GM18870 (cell line): ENCODE results near the gene PIK3R1.

ENCODE experiments used
- ATAC-seq: cut with Tn5 transposase; IDR thresholded peaks from one replicate; pipeline ENCODE4 v1.9.1; 2021; ENCODE audit warnings: moderate library complexity; ENCODE audit not compliant: unreplicated experiment

Gene PIK3R1

DNA sequence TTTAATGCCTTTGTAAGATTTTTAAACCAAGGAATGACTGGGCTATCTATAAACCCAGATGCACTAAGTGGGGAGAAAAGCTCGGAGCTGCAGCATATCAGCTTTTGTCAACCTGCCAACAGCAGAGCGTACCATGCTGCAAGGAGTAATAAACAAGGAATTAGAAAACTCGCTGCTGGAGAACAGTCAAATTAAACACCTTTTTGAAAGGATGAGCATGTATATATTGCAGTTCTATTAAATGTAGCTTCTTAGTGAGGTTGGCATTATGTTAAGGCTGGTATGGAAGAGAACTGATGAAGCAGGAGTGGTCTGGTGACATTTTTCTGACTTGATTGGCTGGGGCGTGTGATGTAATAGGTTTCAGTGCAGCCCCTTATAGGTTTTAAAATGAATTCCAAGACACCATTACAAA, 74.7 kb downstream of the PIK3R1 start:
- no peak for ATAC-seq

DNA sequence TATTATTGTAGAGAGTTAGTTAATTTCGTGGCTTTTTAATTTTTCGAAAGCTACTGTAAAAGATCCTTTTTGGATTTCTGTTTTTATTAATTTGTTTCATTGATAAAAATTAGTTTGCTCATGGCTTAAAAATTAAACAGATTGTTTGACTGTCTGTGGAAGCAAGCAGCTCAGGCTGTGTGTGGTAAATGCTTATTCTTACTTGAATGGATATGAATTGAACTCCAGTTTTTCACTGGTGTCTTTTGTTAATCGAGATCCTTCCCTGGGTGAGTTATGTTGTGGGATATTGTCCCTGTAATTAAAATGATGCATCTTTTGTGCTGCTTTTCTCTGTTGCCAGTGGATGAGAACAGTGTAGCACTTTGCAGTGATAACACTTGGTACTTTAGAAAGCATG, 75.3 kb downstream of the PIK3R1 start:
- ATAC-seq: no peak

DNA sequence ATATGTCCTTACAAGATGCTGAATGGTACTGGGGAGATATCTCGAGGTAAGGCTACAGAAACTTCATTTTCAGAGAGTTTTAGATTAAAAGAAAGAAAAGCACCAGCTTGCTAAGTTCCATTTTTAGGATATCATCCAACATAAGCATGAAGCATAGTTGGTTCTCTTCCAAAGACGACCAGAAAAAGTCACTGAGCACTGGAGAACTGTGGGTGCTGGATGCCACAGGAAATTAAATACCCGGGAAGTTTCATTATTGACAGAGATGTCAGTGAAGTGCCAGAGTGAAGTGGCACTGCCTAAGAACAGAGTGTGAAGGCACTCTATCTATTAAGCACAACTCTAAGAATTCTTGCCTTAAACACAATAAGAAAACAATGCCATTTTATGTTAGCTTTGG, 76.8 kb downstream of the PIK3R1 start:
- no peak for ATAC-seq

DNA sequence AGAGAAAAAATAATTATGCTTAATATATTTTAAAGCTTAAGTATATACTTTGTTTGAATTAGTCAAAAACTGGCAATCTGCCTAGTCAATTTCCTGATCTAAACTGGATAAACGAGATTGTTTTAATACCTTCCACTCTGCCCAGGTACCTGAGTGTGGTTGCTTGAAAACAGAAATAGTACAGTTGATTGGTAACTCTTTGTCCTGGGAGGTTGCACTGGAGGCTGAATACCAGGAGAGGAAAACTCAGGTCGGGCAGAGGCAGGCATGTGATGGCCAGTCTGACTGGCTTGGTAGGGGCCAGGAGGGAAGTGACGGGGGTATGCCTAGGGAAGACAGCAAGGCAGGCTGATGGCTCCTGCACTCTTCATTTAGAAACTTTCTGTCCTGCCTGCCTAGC, 80.2 kb downstream of the PIK3R1 start:
- no peak for ATAC-seq

- no peak for ATAC-seq
Observed at GRCh38 chr5:68296895-68297294, 81.3 kb downstream of the PIK3R1 start.

- ATAC-seq: no peak
Observed at GRCh38 chr5:68297656-68298055, 82.1 kb downstream of the PIK3R1 start.

DNA sequence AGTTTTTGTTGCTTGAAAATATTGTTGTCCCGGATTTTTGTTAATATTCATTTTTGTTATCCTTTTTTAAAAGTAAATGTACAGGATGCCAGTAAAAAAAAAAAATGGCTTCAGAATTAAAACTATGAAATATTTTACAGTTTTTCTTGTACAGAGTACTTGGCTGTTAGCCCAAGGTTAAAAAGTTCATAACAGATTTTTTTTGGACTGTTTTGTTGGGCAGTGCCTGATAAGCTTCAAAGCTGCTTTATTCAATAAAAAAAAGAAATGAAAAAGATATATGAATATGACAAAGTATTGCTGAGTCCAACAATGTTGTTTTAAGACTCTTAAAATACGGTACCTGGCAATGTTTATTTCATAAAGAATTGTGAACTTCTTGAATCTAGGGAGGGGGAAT, 82.9 kb downstream of the PIK3R1 start:
- ATAC-seq: no peak

DNA sequence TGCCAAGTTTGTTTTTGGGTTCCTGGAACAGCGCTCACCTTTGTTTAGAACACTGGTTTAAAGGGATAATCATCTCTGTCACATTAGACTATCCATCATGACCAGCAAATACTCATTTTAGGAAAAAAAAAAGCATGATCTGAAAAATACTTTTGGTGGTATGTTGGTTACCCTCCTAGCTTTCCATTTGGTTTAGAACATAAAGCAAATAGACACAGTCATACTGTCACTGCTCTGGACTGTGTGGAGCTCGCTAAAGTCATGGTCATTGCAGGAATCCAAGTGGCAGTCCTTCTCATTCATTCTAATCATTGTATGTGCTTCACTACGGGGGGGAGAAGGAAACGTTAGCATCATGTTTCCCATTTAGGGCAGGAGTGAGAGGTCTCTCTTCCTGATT, 83.5 kb downstream of the PIK3R1 start:
- no peak for ATAC-seq

DNA sequence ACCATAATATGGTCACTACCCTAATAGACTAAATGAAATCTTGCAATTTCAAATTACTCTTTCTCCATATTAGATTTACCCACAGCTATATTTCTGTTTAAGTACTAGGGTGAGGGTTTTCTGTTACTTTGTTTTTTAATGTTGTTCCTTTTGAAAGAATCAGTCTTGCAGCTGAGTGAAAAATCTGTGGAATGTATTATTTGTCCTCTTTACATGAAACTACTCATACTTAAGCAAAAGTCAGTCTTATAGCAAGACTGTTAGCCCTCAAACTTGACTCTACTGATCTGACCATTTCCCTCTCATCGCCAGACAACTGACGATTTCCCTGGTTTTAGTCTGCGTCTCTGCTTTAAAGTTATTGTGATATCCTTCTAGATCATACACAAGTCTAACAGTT, 84.0 kb downstream of the PIK3R1 start:
- no peak for ATAC-seq

DNA sequence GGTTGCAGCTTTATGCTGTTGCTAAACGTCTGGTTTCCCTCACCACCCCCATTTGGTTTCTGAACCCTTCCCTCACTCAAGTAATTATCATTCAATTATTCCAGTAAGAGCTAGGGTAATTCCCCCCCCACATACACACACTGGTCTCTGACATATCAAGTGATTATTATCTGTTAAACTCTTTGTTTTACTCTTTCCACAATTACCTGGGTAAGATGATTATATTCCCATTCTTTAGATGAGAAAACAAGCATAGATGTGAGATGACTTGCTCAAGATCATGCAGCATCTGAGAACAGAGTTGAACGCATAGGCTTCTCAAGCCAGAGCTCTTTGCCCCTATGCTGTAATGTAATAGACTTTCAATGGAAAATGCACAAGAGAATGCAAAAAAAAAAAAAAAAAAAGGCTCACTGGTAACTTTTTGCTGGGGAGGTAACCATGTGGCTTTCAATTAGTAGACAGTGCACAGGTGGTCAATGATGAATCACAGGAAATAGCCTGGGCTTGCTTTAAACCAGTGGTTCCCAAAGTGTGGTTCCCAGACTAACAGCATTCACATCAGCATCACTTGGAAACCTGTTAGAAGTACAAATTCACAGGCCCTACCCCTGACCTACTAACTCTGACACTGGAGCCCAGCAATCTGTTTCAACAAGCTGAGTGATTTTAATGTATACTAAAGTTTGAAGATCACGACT, 87.6 kb downstream of the PIK3R1 start:
- ATAC-seq: peak; percentile 77

- ATAC-seq: no peak
Observed at GRCh38 chr5:68303754-68304420, 88.3 kb downstream of the PIK3R1 start.

DNA sequence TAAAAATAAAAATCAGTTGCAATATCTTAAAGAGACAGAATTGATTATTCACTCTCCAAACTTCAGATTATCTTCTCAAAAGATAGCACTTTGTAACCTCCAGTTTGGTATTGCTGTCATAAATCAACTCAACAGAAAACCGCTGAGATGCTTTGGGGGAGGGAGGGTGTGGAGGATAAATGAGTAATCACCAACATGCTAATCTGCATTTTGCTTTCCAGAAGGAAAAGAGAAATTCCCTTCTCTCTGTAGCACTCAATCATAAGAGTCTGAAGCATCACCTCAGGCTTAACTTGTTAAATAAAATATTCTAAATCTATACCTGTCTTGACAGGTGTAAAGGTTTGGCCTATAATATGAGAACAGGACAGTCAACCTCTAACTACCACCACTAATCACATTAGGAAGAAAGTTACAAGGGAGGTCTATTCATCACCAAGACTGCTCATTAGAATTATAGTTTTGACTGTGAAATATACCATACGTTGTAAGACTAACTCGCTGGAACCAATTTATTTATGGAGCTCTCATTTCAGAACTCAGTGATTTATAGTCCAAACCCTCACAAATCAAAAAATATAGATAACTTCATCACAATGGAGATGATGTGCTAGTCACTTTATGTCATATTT, 89.0 kb downstream of the PIK3R1 start:
- ATAC-seq: no peak

- ATAC-seq: no peak
Observed at GRCh38 chr5:68305223-68305870, 89.8 kb downstream of the PIK3R1 start.

GRCh38 chr5:68306361-68307014, 90.9 kb downstream of the PIK3R1 start:
- no peak for ATAC-seq

- no peak for ATAC-seq
Observed at GRCh38 chr5:68313336-68313735, 97.8 kb downstream of the PIK3R1 start.

GRCh38 chr5:68314465-68314864, 98.9 kb downstream of the PIK3R1 start:
- no peak for ATAC-seq

DNA sequence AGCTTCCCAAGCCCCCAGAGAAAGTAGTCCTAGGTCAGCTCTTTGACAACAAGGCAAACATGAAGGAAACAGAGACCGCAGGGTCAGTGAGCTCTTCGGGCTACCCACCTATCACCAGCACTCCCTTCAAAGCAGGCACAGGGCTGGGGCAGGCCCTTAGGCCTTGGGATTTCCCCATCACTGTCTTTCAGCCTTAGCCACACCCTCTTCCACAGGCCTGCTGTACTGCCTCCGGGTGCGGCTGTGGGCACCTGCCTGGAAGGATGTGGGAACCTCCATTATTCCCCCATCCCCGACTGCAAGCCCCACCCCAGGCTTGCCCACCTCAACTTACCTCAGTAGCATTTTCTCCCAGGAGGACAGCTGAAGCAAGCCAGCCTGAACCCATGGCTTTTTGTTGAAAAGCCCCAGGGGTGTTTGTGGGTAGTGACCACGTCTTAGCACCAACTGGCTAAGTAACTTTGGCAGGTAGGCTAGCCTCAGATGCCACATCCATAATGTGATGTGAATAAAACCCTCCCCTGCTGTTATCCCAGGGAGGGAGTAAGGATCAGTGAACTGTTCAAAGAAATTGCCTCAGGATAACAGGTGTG, 100.2 kb downstream of the PIK3R1 start:
- ATAC-seq: peak; percentile 94

- ATAC-seq: no peak
Observed at GRCh38 chr5:68316469-68316868, 100.9 kb downstream of the PIK3R1 start.

- no peak for ATAC-seq
Observed at GRCh38 chr5:68317646-68318045, 102.1 kb downstream of the PIK3R1 start.

DNA sequence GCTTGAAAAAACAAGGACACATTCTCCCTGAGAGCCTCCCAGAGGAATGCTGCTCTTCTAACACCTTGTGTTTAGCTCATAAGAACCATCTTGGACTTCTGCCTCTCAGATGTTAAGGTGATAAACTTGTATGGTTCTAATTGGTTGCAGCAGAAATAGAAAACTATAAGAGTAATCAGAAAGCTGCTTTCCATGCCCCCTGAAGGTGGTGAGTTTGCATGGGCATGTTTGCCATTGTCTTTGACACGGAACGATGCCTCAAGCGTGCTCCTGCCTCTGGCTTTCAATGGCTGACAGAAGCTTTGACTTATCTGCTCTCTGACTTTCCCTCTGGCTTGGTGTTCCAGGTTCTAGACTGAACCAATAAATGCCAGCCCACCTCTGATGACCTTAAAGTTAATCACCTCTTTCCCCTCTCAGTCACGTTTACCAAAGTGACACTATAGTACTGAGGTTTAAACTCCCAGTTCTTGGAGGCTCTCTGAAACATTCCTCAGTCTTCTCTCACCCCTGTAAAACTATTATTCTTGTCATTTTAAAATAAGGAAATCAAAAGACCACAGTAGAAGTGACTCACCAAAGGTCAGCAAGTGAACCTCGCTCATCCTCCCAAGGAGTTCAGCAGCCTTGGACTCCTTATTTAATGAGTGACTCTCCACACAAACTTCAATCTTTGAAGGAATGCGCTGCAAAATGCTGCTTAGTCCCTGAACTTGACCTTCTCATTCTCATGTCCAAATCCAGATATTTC, 103.6 kb downstream of the PIK3R1 start:
- ATAC-seq: no peak
